ENCODE measurements around the gene C15orf61. TPM values are rescaled to one million over a fixed set of nuclear protein-coding genes. Genes with fewer than 3 reads are reported as not detected.

The C15orf61 gene
- total RNA-seq = 7.7 to 7.9 TPM (median 7.8 TPM) in 3 replicates

GRCh38 chr15:67521029-67521782 lies at the start of gene C15orf61:
C15orf61 (plus strand) TSS chr15:67521131; CDS start chr15:67521249, 118 bp downstream.
- Mint-ChIP-seq H3K27ac (peak within 1 kb of the TSS; percentile 97), H3K27me3 (ENCODE audit: low read depth) (no peaks in the 10 kb centered on the region), H3K36me3 (peaks cover 7% of the 10 kb centered on the region), H3K9me3 (no peaks in the 10 kb centered on the region), H3K4me3 (peak within 1 kb of the TSS; percentile 82), H3K4me1 (peaks cover 28% of the 10 kb centered on the region)
- no peak for TF ChIP-seq CTCF (IDR thresholded peaks at IDR 0.05; ENCODE audit: unreplicated experiment)
- DNase-seq (ENCODE audit: low spot score in 2 of 2, unreplicated experiment in 2 of 2) = peak; percentile 76 to 82

GRCh38 chr15:67472957-67473356 lies 48.0 kb upstream of the C15orf61 start:
- Mint-ChIP-seq H3K4me1 (peaks cover 8% of the 10 kb centered on the region), H3K27me3 (ENCODE audit: low read depth) (no peaks in the 10 kb centered on the region), H3K36me3 (no peaks in the 10 kb centered on the region), H3K9me3 (no peaks in the 10 kb centered on the region), H3K4me3 (no peak overlapping the region), H3K27ac (no peak overlapping the region)
- no peak for TF ChIP-seq CTCF (IDR thresholded peaks at IDR 0.05; ENCODE audit: unreplicated experiment)
- DNase-seq (ENCODE audit: low spot score in 2 of 2, unreplicated experiment in 2 of 2) = no peak

GRCh38 chr15:67474405-67475110 lies 46.4 kb upstream of the C15orf61 start:
- no peak for TF ChIP-seq CTCF (IDR thresholded peaks at IDR 0.05; ENCODE audit: unreplicated experiment)
- H3K4me1 Mint-ChIP-seq = no peaks in the 10 kb centered on the region

GRCh38 chr15:67479781-67480505 lies 41.0 kb upstream of the C15orf61 start:
- DNase-seq (ENCODE audit: low spot score in 2 of 2, unreplicated experiment in 2 of 2) = no peak
- Mint-ChIP-seq H3K36me3 (peaks cover 7% of the 10 kb centered on the region), H3K27ac (no peak overlapping the region), H3K4me1 (no peaks in the 10 kb centered on the region), H3K4me3 (no peak overlapping the region), H3K27me3 (ENCODE audit: low read depth) (peaks cover 3% of the 10 kb centered on the region), H3K9me3 (peaks cover 4% of the 10 kb centered on the region)
- no peak for TF ChIP-seq CTCF (IDR thresholded peaks at IDR 0.05; ENCODE audit: unreplicated experiment)

More at GRCh38 chr15:67474405-67475110, 46.4 kb upstream of the C15orf61 start:
- Mint-ChIP-seq H3K36me3 (no peaks in the 10 kb centered on the region), H3K9me3 (no peaks in the 10 kb centered on the region), H3K27me3 (ENCODE audit: low read depth) (peaks cover 2% of the 10 kb centered on the region), H3K4me3 (no peak overlapping the region), H3K27ac (no peak overlapping the region)
- no peak for DNase-seq (ENCODE audit: low spot score in 2 of 2, unreplicated experiment in 2 of 2)

GRCh38 chr15:67480741-67481140 lies 40.2 kb upstream of the C15orf61 start:
- no peaks in the 10 kb centered on the region for H3K4me1 Mint-ChIP-seq
- H3K27me3 Mint-ChIP-seq (ENCODE audit: low read depth) = peaks cover 3% of the 10 kb centered on the region
- no peak for TF ChIP-seq CTCF (IDR thresholded peaks at IDR 0.05; ENCODE audit: unreplicated experiment)
- H3K4me3 Mint-ChIP-seq = no peak overlapping the region
- H3K27ac Mint-ChIP-seq = no peak overlapping the region
- peaks cover 9% of the 10 kb centered on the region for H3K9me3 Mint-ChIP-seq
- DNase-seq (ENCODE audit: low spot score in 2 of 2, unreplicated experiment in 2 of 2) = no peak
- H3K36me3 Mint-ChIP-seq = peaks cover 7% of the 10 kb centered on the region
